NCI-H146 (cell line): ENCODE data around the gene WFIKKN1.
A peak's percentile ranks its signal among the peaks of the same experiment; 100 is the strongest.

Source experiments
- DNase-seq: peaks from one replicate; lab custom pipeline; 2025; lab: John Stamatoyannopoulos, UW

WFIKKN1 gene

DNA sequence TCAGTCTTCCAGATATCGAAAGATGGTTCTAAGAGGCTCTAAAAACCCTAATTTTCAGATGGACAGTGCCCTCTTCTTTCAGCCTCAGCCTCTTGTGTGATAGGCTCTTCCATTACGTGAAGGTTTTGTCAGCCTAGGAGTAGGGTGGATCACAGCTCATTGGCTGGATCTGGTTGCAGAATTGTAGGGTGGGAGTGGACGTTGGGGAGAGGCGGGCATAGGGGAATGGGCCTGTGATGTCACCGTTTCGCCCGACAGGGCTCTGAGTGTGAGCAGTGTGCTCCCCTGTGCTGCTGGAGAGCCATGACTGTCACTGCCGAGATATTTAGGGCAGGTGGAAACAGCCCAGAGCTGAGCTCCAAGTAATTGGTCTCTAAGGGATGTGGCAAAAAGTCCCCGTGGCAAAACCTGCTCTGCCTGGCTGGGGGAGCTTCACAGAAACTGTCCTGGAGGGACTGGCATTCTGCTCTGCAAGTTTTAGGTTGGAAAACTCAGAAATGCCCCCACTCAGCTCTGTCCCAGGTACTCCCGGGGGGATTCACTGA is 6.2 kb upstream of the WFIKKN1 start:
- DNase-seq: no peak

DNA sequence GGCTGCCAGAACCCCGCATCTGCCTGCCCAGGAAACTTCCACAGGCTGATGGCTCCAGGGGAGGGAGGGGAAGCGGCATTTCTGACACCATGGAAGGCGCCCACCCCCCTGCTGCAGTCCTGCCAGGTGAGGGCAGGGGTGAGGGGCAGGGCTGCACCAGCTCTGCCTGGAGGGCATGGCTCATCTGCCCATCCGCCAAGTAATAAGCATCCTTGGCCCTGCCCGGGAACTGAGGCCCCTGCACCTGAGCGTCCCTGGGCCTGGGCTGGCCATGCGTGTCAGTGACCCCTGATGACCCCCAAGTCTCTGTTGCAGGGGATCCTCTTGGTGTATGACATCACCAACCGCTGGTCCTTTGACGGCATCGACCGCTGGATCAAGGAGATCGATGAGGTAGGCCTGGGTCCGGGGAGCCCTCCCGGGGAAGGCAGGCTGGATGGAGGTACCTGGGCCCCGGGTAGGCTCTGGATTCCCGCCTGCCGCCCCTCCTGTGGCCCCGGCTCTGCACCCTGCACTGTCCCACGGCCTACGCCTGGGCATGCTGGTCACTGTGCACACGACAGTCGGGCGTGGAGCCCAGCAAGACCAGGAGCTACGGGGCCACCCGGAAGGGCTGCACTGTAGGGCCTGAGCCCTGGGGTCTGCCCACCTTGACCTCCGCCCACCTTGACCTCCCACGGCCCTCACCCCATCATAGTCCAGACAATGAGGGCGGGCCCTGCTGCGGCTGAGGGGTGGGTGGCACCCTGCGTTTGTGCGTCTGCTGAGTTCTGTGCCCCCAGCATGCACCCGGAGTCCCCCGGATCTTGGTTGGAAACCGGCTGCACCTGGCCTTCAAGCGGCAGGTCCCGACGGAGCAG is 5.4 kb upstream of the WFIKKN1 start:
- no peak for DNase-seq

DNA sequence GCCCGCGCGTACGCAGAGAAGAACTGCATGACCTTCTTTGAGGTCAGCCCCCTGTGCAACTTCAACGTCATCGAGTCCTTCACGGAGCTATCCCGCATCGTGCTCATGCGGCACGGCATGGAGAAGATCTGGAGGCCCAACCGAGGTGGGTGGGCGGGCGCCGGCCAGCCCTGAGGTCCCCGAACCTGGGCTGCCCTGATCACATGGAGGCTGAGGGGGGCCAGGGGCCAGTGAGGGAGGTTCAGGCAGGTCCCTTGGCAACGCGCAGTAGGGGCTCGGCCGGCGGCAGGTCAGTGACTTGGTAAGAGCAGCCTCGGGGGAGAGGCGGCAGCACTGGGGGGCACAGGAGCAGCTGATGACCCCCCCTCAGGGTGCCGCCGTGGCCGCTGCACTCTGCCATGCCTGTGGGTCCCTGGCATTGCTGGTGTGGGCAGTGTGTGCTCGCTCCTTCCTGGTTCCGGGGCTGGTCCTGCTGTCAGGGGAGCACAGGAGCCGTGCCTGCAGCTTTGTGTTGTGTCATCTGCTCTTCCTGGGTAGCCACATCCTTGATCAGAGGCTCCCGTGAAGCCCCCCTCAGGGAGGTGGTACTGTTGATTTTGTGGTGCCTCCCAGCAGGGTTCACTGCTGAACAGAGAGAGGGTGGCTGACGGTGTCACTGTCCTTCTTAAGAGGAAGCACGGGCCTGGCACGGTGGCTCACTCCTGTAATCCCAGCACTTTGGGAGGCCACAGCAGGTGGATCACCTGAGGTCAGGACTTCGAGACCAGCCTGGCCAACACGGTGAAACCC is 4.6 kb upstream of the WFIKKN1 start:
- no peak for DNase-seq

DNA sequence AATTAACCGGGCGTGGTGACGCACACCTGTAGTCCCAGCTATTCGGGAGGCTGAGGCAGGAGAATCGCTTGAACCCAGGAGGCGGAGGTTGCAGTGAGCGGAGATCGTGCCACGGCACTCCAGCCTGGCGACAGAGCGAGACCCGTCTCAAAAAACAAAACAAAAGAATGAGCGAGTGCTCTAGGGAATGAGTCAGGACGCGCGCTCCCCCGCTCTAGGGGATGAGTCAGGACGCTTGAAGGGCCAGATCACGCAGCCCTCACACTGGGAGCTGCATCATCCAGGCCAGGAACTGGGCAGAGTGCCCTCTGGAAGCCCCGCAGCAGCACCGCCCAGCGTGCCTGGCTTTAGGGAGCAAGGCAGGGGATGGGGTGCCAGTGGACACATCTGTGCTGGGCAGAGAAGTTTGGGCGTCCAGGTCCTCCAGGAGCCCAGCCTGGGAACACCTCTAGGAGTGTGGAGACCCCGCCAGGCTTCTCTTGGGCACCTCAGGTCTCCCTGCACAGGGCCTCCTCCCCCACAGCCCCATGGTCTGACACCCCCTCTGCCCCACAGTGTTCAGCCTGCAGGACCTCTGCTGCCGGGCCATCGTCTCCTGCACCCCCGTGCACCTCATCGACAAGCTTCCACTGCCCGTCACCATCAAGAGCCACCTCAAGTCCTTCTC is 3.9 kb upstream of the WFIKKN1 start:
- no peak for DNase-seq

DNA sequence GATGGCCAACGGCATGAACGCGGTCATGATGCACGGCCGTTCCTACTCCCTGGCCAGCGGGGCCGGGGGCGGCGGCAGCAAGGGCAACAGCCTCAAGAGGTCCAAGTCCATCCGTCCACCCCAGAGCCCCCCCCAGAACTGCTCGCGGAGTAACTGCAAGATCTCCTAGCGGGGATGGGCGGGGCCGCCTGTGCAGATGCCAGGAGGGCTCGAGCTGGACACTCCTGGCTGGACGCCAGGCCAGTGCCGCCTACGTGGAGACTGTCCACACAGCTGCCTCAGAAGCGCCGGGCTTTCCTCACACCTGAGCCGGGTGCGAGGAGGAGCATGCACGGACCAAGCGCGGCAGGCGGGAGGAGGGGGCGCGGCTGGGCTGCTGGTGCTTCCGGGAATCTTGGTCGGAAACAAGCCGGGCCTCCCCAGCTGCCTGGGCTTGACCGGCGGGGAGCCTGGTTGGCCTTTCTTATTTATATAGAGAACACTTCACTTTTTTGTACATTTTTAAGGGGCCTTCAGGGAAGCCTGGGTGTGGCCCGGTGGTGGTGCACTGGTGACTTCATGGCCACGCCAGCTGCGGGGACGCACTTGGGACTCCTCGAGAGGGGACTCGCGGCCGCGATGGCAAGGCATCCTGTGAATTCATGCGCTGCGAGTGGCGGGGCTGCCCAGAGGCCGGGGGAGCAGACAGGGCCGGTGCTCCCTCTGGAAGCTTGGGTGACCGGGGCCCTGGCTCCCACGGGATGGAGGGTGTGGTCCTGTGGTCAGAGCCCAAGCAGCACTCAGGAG is 3.1 kb upstream of the WFIKKN1 start:
- DNase-seq: no peak

DNA sequence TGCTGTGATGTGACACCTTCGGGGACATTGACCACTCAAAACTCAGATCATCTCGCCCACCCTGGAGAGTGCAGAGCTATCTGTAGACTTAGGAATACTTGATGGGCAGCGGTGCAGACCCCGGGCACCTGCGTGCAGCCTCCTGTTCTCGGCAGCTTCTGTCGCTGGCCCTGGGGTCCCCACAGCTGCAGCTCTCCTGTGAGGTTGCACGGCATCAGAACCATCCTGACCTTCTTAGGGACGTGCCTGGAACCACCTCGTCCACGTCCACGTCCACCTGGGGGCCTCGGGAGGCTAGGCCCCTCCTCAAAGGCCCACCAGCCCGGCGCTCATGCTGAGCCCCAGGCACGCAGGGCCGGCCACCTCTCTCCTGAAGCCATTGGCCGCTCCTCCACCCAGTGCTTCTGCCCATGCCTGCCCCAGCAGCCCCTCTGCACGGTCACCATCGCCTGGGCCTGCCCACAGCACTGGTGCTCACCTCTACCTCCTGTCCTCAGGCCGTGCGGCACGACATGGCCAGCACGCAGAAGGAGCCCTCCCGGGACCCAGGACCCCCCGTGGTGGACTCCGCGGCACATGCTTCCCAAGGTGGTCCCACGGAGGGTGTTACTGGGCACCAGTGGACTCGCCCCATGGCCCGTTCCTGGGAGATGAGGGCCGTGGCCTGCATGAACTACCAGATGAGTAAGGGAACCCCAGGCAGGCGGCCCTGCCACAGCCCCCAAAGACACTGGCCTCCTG is 2.3 kb upstream of the WFIKKN1 start:
- no peak for DNase-seq

DNA sequence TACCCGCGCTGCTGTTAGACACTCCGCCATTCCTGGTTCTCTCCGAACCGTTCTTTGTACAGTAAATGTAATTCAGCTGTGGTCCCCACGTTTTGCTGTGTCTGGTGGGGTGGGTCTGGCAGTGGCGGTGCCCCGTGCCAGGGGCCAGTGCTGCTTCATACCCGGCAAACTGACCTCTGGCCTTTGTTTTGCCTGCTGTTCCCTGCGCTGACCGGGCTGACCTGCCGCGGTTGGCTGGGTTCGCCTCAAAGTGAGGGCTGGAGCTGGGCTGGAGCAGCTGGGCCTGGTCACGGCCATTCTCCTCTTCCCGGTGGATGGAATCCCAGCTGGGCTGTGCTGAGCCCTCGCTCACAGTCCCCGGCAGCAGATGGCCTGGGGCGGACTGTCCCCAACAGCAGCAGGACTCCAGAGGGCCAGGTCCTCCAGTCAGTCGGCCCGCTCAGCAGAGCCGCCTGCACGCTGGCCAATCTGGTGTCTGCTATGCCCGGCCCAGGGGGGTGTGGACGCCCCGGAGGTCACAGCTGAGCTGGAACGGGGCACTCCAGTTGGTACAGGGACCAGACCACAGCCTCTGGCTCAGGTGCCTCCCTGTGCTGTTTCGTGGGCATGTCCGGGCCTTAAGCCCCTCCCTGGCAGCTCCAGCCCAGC is 1.5 kb upstream of the WFIKKN1 start:
- DNase-seq: no peak

DNA sequence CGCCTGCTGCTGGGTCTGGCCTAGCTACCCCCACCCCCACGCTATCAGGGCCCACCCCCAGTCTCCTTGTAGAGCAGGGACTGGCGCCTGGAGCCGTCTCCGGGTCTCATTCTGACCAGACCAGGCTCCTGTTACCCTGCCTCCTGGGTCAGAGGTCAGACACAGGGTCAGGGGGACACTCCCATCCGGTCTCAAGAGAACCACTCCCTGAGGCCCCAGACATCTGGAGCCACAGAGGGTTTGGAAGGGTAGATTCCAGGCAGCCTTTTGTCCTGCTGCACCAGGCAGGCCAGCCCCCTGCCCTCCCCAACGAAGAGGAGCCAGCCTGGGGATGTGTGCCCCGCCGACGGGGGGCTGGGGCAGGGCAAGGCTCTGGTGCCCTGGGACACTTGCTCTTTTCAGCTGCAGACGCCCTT is 944 bp upstream of the WFIKKN1 start:
- DNase-seq: no peak

DNA sequence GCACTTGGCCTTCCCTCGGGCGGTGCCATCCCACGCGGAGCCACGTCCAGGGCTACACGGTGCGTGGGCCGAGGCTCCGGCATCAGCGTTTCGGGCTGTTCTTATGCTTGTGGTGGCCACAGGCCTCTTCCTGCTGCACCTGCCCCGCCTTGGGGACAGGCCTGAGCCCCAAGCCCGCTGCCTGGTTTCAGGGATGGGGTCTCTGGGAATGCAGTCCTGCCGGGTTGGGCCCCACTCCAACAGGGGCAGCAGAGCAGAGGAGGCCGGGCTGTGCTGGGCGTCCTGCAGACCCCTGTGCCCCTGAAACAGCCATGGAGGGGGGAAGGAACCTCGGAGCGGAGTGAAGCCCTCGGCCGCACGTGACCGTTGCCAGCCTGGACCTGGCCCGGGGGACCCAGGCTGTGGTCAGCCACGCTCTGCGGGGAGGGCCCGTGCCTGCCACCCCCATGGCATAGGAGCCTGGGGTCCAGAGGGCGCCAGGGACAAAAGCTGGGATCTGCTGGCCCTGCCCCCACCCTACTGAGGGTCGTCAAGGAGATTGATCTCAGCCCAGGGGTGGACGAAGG is 453 bp upstream of the WFIKKN1 start:
- DNase-seq: no peak

DNA sequence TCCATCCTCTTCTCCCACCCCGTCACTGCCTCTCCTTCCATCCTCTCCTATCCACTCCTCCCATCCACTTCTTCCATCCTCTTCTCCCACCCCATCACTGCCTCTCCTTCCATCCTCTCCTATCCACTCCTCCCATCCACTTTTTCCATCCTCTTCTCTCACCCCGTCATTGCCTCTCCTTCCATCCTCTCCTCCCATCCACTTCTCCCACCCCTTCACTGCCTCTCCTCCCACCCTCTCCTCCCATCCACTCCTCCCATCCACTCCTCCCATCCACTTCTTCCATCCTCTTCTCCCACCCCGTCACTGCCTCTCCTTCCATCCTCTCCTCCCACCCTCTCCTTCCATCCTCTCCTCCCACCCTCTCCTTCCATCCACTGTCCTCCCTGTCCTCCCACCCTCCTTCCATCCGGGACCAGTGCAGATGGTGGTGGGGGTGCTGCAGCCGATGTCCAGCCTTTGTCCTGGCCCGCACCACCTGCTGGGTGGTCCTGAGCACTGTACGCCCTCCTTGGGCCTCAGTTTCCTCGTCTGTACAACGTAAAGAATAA is 1.1 kb downstream of the WFIKKN1 start:
- DNase-seq: no peak

DNA sequence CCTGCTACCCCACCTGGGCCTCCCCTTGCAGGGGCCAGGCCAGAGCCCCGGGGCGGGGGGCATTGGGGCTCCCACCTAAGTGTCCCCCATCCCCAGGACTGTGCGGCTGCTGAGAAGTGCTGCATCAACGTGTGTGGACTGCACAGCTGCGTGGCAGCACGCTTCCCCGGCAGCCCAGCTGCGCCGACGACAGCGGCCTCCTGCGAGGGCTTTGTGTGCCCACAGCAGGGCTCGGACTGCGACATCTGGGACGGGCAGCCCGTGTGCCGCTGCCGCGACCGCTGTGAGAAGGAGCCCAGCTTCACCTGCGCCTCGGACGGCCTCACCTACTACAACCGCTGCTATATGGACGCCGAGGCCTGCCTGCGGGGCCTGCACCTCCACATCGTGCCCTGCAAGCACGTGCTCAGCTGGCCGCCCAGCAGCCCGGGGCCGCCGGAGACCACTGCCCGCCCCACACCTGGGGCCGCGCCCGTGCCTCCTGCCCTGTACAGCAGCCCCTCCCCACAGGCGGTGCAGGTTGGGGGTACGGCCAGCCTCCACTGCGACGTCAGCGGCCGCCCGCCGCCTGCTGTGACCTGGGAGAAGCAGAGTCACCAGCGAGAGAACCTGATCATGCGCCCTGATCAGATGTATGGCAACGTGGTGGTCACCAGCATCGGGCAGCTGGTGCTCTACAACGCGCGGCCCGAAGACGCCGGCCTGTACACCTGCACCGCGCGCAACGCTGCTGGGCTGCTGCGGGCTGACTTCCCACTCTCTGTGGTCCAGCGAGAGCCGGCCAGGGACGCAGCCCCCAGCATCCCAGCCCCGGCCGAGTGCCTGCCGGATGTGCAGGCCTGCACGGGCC is 1.9 kb downstream of the WFIKKN1 start:
- DNase-seq: no peak

DNA sequence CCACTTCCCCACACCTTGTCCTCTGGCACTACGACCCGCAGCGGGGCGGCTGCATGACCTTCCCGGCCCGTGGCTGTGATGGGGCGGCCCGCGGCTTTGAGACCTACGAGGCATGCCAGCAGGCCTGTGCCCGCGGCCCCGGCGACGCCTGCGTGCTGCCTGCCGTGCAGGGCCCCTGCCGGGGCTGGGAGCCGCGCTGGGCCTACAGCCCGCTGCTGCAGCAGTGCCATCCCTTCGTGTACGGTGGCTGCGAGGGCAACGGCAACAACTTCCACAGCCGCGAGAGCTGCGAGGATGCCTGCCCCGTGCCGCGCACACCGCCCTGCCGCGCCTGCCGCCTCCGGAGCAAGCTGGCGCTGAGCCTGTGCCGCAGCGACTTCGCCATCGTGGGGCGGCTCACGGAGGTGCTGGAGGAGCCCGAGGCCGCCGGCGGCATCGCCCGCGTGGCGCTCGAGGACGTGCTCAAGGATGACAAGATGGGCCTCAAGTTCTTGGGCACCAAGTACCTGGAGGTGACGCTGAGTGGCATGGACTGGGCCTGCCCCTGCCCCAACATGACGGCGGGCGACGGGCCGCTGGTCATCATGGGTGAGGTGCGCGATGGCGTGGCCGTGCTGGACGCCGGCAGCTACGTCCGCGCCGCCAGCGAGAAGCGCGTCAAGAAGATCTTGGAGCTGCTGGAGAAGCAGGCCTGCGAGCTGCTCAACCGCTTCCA is 2.7 kb downstream of the WFIKKN1 start:
- no peak for DNase-seq

DNA sequence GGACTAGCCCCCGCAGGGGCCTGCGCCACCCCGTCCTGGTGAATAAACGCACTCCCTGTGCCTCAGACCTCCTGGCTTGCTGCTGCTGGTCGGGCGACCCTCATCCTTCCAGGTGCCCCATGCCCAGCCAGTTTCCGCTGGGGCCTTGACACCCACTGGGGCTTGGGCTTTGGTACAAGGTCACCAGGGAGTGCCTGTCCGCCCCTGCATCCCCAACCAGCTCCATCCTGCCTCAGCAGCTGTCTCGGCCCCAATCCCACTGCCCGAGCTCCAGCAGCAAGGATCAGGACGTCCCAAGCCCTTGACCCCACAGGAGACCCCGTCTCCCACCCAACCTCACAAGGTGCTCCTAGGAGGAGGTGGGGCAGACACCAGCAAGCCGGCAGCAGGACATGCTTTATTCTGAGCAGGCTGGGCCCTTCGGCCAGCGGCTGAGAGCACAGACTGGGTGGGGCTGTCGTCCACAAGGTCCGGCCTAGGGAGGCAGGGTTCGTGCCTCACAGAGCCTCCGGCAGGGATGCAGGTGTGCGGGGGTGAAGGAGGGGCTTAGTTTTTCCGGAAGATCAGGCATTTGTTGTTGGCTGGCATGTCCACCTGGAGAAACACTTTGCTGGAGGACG is 3.4 kb downstream of the WFIKKN1 start:
- no peak for DNase-seq

DNA sequence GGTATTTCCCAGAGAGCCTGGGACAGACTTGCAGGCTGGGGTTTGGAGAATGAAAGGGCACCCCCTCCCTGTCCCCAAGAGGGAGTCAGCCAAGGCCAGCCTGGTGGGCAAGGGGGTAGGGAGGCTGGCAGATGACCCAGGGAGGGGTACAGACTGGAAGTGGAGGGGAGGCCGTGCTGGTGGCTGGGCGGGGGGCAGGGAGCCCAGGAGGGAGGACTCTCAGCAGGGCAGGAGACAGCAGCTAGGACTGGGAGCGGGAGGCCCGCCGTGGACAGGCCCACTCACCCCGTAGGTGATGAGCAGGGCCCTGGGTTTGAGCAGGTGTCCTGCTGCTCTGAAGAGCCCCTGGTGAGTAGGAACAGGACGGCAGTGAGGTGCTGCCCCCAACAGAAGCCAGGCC is 4.2 kb downstream of the WFIKKN1 start:
- DNase-seq: no peak

DNA sequence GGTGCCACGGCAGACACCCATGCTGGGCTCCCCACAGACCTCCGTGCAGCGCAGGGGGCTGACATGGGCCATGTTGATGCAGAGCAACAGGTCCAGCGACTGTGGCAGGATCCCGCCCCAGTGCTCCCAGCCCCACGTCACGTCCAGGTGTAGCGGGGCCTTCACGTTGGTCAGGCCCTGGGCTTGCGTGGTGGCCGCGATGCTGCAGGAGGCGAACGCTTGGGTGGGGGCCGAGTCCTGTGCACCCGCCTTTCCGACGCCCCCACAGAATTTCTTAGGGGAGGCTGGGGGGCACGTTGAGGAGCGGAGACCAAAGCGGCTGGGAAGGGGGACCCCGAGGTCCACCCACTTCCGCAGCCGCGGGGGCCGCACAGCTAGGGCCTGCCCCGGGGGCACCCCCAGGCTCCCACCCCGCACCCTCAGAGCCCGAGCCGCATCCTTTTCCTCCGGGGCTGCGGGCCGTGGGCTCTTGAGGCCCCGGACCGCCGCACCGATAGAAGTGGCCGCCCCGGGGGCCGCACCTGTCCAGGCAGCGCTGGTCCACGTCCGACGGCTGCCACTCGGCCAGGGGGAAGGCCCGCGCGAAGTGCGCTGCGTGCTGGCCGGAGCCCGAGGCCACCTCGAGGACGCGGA is 4.9 kb downstream of the WFIKKN1 start:
- peak; percentile 46 for DNase-seq

DNA sequence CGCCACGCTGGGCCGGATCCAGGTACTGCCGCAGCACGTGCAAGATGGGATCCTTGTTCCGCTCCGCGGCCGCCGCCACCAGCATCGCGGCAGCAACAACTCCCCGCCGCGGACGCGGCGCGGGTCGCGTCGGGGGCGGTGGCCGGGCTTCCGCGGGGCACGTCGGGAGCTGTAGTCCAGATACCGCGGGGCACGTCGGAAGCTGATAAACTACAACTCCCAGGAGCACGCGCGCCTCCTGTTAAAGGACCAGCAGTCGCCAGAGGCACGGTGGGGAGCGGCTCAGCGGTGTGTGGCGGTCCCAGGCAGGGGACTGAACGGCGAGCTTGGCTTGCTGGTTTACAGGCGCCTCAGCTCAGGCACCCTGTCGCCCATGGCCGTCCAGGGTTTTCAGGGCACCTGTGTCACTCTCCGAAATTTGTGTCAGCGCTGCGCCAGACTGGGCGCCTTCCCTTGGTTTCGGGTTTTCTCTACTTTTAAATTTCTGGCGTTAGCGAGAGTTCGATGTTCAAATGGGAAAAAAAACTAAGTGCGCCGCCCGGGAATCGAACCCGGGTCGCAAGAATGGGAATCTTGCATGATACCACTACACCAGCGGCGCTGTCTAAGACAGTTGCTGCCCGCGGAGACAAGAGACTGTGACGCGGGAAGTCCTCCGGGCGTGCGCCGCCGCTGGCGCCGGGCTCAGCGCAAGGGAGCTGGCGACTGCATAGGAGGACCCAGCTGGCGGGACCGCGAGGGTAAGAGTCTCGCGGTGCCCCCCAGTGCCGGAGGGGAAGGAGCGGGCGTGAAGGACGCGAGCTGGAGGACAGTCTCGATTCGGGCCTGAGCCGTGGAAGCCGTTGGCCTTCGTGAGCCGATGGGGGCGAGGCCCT is 5.7 kb downstream of the WFIKKN1 start, which contains the start of gene METTL26:
Gene METTL26, minus strand, starts transcription at position 100 of the 875 bp plus-strand sequence. Its CDS starts 15 bp downstream, at position 85.
- peak; percentile 99 for DNase-seq
